IPS-NIHi7 (cell line): ENCODE measurements around the gene MAPKBP1.

Experiments
- DNase-seq: peaks from one replicate; pipeline ENCODE4 v3.0.0; 2012; ENCODE audit warnings: mixed read lengths; ENCODE audit errors: extremely low spot score

MAPKBP1 gene

GRCh38 chr15:41809526-41810220, 35.4 kb downstream of the MAPKBP1 start:
- no peak for DNase-seq

DNA sequence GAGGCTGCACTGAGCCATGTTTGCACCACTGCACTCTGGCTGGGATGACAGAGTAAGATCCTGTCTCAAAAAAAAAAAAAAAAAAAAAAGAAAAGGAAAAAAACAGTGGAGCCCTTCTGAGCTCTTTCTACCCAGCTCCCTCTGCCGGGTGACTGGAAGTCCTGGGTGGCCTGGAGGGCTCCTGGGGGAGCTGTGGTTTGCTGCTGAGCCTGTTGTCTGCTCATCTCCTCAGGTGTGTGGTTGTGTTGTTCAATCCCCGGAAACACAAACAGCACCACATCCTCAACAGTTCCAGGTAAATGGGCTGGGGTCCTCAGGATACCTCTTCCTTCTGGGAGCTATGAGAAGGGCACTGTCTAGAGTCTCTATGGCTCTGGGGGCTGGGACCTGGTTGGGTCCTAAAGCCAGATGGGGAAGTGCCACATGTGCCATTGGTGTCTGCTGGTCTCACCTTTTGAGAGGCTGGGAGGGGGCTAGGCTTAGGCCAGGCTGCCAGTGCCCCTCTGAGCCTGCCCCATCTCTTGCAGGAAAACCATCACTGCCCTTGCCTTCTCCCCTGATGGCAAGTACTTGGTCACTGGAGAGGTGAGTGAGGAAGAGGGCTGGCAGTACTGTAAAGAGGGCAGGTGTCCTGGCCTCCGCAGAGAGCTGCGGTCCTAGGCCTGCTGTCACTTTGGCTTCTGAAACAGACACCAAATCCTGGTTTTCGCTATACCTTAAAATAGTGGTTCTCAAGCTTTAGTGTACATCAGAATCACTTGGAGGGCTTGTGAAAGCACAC, 36.6 kb downstream of the MAPKBP1 start:
- no peak for DNase-seq

GRCh38 chr15:41811432-41812195, 37.3 kb downstream of the MAPKBP1 start:
- peak; percentile 94 for DNase-seq

- no peak for DNase-seq
Observed at GRCh38 chr15:41812820-41813375, 38.6 kb downstream of the MAPKBP1 start.

- DNase-seq = no peak
Observed at GRCh38 chr15:41813426-41813825, 39.1 kb downstream of the MAPKBP1 start.

- DNase-seq = no peak
Observed at GRCh38 chr15:41814534-41814933, 40.2 kb downstream of the MAPKBP1 start.

- no peak for DNase-seq
Observed at GRCh38 chr15:41816788-41817187, 42.5 kb downstream of the MAPKBP1 start.

GRCh38 chr15:41817327-41817726, 43.0 kb downstream of the MAPKBP1 start:
- no peak for DNase-seq

GRCh38 chr15:41817781-41818180, 43.5 kb downstream of the MAPKBP1 start:
- DNase-seq = no peak

DNA sequence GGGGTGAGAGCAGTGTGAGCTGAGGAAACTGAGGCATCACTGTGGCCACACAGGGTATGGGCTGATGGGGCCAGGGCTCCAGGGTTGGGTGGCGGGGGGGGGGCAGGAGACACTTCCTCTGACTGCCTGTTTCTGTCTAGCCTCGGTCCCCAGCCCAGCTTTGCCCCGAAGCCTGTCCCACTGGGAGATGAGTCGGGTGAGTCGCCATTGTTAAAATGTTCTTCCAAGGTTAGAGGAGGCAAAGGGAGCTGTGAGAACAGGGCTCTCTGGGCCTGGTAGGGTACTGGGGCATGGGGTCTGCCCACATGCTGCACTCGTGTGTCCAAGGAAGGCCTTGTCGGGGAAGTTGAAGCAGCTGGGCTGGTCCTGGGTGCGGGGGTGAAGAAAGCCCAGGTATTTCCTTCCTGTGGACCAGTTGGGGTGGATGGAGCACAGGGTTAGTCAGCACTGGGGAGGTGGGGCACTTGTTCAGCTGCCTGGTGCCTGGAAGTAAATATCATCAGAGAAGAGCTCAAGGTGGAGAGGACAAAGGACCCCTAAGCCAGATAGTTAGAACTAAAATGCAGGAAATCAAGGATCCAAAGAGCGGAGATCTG, 45.3 kb downstream of the MAPKBP1 start:
- DNase-seq = no peak

DNA sequence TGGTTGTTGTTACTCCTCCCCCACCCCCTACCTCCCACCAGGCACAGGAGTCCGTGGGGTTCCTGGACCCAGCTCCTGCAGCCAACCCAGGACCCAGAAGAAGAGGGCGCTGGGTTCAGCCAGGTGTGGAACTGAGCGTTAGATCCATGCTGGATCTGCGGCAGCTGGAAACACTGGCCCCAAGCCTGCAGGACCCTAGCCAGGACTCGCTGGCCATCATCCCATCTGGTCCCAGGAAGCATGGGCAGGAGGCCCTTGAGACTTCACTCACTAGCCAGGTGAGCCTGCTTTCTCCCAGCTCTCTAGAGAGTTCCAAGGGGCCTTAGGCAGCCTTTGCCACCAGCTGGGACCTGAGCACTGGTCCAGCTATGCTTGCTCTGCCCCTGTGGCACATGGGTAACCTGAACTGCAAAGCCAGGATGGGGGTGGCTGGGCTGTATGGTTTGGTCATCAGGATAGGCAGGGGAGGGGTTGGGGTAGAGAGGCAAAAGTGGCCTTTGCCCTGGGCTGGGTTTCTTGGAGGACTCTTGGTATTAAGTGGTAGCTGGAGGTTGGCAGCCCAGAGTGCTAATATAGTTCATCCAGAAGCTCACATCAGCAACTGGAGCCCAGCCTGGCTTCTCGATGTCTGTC, 46.6 kb downstream of the MAPKBP1 start:
- DNase-seq = no peak

DNA sequence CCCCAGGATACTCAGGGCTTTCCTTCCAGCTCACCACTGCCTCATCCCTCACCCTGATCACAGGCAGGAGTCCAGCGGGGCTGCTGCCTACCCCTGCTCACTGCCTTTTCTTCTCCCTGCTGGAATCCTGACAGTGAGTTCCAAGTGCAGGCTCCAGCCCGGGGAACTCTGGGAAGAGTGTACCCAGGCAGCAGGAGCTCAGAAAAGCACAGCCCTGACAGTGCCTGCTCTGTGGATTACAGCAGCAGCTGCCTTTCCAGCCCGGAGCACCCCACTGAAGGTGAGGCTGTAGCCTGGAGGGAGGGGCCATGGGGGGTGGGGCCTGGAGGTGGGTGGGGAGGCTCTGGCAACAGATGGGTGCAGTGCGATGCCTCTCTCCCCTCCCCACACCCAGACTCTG, 47.5 kb downstream of the MAPKBP1 start:
- no peak for DNase-seq

DNA sequence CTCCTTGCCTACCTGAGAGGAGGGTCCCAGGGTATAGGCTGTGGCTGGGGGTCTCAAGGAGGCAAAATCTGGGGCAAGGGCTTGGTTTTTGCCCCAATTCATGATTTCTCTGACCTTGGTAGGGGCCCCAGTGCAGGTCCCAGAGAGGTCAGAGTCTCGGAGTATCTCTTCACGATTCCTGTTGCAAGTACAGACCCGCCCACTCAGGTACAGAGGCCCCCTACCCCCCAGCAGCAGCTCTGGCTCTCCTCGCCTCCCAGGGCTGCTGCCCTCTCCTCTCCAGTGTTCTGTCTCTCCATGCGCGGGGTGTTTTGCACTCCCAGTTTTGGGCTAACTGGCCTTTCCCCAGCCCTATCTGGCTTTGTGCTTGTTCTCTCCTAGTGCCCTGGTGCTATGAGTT, 48.2 kb downstream of the MAPKBP1 start:
- no peak for DNase-seq

GRCh38 chr15:41822957-41823356, 48.7 kb downstream of the MAPKBP1 start:
- DNase-seq = no peak

DNA sequence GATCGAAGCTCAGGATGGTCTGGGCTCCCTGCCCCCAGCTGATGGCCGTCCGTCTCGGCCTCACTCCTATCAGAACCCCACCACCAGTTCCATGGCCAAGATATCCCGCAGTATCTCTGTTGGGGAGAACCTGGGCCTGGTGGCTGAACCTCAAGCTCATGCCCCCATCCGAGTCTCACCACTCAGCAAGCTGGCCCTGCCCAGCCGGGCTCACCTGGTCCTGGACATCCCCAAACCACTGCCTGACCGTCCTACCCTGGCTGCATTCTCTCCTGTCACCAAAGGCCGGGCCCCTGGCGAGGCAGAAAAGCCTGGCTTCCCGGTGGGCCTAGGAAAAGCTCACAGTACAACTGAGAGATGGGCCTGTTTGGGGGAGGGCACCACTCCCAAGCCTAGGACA, 49.2 kb downstream of the MAPKBP1 start:
- DNase-seq = no peak

GRCh38 chr15:41824062-41824745, 49.9 kb downstream of the MAPKBP1 start:
- DNase-seq = no peak

DNA sequence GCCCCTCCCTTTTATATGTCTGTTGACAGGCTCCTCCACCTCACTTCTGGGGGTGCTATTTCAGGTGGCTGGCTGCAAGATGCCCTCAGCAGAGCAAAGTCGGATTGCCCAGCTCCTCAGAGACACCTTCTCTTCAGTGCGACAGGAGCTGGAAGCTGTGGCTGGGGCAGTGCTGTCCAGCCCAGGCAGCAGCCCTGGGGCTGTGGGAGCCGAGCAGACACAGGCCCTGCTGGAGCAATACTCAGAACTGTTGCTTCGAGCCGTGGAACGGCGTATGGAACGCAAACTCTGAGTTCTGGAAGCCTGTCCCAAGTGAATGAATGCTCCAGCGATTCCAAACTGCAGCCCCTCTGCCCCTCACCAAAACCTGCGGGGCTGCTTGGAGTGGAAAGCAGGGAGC, 50.9 kb downstream of the MAPKBP1 start:
- DNase-seq = no peak

DNA sequence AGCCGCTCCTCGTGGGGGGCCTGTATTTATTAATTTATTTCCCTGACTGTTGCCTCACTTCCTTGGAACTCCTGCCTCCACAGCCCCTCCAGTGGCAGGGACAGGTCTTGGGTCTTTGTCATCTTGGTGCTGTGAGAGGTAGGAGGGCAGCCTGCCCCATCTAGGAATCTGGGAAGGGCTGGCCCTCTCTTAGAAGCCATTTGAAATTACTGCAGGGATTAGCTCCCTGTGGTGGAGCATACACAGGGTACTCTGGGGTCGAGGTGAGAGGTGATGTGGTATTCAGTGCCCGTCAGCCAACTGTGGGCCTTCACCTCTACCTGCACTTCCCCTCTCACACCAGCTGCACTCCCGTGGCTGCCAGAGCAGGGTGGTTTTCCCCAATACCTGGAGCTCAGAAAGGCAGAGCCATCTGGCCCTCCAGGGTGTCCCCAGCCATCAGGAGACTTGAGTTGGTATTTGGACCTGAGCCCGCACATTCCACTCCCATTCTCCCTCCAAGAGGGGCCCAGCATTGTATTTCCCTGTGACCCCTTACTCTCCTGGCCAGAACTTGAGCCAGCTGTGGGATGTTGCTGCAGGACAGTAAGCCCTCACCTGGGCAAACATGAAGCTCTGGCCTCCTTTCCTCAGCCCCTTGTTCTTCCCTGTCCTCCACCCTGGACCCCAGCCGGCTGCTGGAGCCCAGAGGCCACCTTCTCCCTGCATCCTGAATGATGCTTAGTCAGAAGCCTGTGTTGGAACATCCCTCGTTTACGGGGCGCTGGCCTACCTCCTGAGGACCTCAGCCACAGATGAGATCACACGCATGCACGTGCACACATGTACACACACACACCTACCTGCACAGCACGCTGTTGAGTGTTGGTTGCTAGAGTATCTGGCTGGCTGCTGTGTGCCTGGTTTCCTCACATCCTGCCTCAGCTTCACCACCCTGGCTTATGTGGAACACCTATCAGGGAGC, 51.6 kb downstream of the MAPKBP1 start:
- no peak for DNase-seq

DNA sequence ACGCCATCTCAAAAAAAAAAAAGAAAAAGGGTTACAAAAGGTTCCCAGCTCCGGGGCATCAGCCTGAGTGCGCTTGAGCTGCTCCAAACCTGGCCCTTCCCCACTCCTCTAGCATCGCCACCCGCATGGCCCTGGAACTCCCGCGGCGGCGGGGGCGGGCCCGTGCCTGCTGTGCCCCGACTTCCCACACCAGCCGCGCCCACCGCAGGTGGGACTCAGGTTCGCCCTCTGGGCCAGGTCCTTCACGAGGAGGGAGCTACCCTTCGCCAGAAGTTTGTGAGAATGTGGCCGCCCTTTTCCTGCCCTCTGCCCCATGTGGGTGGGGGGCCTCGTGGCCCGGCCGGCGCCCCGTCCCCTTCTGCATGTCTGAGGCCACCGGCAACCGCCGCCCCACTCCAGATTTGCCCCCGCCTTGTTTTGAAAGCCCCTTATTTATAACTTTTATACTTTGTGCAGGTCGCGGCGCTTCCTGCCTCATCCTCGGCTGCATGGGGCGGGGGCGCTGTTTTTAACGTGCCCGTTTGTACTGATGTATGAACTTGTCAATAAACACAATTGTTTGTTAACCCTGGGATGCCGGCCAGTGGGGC, 53.1 kb downstream of the MAPKBP1 start:
- peak; percentile 56 for DNase-seq
